ENCODE measurements around the gene SLC16A8.

DNA sequence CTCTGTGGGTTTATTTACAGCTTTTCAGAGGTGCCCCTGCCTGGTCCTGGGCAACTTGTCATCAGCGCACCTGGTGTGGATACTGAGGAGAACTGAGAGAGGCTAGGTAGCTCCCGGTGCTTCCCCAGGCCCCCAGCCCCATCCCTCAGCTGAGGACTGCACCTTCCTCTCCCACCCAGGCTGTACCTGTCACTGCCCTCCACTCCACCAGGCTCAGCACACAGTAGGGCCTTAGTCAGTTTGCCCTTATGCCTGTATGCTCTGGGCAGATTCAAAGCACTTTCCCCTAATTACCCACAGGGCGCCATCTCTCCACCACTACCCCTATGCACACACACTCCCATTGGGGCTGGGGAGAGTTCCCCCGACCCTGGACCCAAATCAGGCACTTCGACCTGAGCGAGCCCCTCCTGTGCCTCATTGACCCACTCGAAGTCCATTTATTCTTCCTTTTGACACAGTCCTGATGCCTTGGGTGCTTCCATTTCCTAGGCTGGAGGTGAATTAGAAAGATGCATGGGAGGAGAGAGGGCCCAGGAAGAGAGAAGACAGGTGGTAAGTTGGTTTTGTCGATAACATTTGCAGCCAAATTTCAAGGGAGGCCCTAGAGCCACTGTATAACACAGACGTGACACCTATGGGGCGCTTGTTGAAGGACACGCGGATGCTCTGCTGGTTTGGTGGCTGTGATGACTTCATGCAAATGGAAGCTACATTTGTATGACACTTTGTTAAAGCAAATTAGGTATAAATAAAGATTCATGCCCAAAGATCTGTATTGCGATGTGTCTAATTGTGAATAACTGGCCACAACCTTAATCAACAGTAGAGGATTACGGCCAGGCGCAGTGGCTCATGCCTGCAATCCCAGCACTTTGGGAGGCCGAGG lies 40.6 kb downstream of the SLC16A8 start:
- TF ChIP-seq, protein P1, sequence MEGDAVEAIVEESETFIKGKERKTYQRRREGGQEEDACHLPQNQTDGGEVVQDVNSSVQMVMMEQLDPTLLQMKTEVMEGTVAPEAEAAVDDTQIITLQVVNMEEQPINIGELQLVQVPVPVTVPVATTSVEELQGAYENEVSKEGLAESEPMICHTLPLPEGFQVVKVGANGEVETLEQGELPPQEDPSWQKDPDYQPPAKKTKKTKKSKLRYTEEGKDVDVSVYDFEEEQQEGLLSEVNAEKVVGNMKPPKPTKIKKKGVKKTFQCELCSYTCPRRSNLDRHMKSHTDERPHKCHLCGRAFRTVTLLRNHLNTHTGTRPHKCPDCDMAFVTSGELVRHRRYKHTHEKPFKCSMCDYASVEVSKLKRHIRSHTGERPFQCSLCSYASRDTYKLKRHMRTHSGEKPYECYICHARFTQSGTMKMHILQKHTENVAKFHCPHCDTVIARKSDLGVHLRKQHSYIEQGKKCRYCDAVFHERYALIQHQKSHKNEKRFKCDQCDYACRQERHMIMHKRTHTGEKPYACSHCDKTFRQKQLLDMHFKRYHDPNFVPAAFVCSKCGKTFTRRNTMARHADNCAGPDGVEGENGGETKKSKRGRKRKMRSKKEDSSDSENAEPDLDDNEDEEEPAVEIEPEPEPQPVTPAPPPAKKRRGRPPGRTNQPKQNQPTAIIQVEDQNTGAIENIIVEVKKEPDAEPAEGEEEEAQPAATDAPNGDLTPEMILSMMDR (IDR thresholded peaks at IDR 0.05 in 2 of 3, conservative IDR thresholded peaks at IDR 0.05 in 1 of 3; ENCODE audit: borderline replicate concordance in 1 of 3, insufficient read depth in 1 of 3, low read depth in 2 of 3, low read length in 2 of 3) = no peak
- TF ChIP-seq EZH2 (IDR thresholded peaks at IDR 0.05) (no peak), CEBPB (IDR thresholded peaks at IDR 0.05; ENCODE audit: low read depth) (no peak), POLR2AphosphoS5 (IDR thresholded peaks at IDR 0.05; ENCODE audit: low read depth, low read length) (no peak), POLR2A (IDR thresholded peaks at IDR 0.05; ENCODE audit: borderline replicate concordance, extremely low read depth, insufficient read depth, insufficient read length) (no peak), FOSL1 (IDR thresholded peaks at IDR 0.05; ENCODE audit: low read depth) (no peak), EGR1 (IDR thresholded peaks at IDR 0.05; ENCODE audit: low read depth) (no peak), ELF1 (IDR thresholded peaks at IDR 0.05; ENCODE audit: borderline replicate concordance, low read depth) (no peak), JUND (IDR thresholded peaks at IDR 0.05) (no peak)

Measured in HCT116 (cell line).